ENCODE results near the gene XAB2.

The XAB2 gene

GRCh38 chr19:7632340-7633203, 3.2 kb upstream of the XAB2 start:
- DNase-seq, result no peak

GRCh38 chr19:7631577-7631976, 2.2 kb upstream of the XAB2 start:
- DNase-seq, result no peak

- DNase-seq, result no peak
Measured at GRCh38 chr19:7628589-7629311, 595 bp downstream of the XAB2 start.

- DNase-seq, result no peak
Measured at GRCh38 chr19:7627166-7627565, 2.2 kb downstream of the XAB2 start.

- no peak for DNase-seq
Measured at GRCh38 chr19:7625763-7626372, 3.5 kb downstream of the XAB2 start.

GRCh38 chr19:7624810-7625209, 4.5 kb downstream of the XAB2 start:
- no peak for DNase-seq

GRCh38 chr19:7623725-7624603, 5.4 kb downstream of the XAB2 start:
- no peak for DNase-seq

GRCh38 chr19:7622933-7623685, 6.2 kb downstream of the XAB2 start:
- no peak for DNase-seq

- DNase-seq, result no peak
Measured at GRCh38 chr19:7620442-7621412, 8.6 kb downstream of the XAB2 start.

GRCh38 chr19:7619671-7620441, 9.5 kb downstream of the XAB2 start:
- no peak for DNase-seq

- DNase-seq, result no peak
Measured at GRCh38 chr19:7618771-7619510, 10.4 kb downstream of the XAB2 start.

- no peak for DNase-seq
Measured at GRCh38 chr19:7618348-7618747, 11.0 kb downstream of the XAB2 start.

- no peak for DNase-seq
Measured at GRCh38 chr19:7617735-7618134, 11.6 kb downstream of the XAB2 start.

GRCh38 chr19:7617172-7617571, 12.2 kb downstream of the XAB2 start:
- DNase-seq, result no peak

GRCh38 chr19:7614859-7615741, 14.2 kb downstream of the XAB2 start:
- no peak for DNase-seq

GRCh38 chr19:7612282-7613274, 16.8 kb downstream of the XAB2 start:
- no peak for DNase-seq

Measured in NCI-H187 treated with DMSO at 0.1 percent for 48 hours (cell line).